ENCODE results near the gene PPP2R3A.

Gene PPP2R3A

DNA sequence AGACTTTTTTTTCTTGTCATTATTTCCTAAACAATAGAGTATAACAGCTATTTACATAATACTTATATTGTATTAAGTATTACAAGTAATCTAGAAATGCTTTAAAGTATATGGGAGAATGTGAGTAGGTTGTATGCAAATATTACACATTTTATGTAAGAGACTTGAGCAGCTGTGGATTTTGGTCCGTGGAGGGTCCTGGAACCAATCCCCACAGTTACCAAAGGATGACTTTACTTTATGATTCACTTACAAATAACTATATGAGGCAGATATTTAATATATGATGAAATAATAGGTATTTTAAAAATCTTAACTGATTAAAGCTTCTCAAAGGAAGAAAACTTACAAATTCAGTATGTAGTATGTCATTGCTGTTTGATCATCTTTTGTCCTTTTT is 56.3 kb downstream of the PPP2R3A start:
- DNase-seq (ENCODE audit: low read depth), result no peak

DNA sequence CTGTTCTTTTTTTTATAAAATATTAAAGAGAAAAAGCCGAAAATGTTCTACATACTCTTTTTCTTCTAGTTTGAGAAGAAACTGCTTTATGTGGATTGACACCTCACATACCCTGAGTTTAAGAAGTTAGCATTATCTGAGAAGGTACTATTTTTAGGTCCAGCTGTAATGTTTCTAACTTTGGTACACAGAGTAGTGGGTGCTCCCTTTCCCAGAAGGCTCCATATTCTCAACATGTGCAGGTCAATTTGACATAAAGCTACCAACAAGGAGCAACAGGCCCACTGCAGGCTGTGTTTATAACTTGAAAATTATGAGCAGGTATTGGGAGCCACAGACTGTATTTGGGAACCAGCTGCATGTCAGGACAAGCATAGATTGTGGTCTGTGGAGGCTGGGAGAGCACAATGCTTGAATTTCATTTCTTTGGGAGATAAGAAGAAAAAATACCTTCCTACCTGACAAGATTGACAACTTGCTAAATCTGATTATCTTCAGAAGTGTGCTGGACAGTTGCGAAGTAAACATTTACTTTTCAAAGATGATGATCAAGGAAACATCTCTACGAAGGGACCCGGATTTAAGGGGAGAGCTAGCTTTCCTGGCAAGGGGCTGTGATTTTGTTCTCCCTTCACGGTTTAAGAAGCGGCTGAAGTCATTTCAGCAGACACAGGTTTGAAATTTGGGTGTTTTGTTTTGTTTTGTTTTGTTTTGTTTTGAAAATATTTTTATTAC is 57.2 kb downstream of the PPP2R3A start:
- H3K4me3 ChIP-seq (ENCODE audit: low read depth, low read length), result no peak overlapping the region
- no peak for DNase-seq (ENCODE audit: low read depth)
- TF ChIP-seq POLR2A (IDR thresholded peaks at IDR 0.05; ENCODE audit: extremely low read depth, insufficient read length) (no peak), MYC (IDR thresholded peaks at IDR 0.05; ENCODE audit: low read depth, low read length) (no peak)
- TF ChIP-seq, protein P1, sequence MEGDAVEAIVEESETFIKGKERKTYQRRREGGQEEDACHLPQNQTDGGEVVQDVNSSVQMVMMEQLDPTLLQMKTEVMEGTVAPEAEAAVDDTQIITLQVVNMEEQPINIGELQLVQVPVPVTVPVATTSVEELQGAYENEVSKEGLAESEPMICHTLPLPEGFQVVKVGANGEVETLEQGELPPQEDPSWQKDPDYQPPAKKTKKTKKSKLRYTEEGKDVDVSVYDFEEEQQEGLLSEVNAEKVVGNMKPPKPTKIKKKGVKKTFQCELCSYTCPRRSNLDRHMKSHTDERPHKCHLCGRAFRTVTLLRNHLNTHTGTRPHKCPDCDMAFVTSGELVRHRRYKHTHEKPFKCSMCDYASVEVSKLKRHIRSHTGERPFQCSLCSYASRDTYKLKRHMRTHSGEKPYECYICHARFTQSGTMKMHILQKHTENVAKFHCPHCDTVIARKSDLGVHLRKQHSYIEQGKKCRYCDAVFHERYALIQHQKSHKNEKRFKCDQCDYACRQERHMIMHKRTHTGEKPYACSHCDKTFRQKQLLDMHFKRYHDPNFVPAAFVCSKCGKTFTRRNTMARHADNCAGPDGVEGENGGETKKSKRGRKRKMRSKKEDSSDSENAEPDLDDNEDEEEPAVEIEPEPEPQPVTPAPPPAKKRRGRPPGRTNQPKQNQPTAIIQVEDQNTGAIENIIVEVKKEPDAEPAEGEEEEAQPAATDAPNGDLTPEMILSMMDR (IDR thresholded peaks at IDR 0.05; ENCODE audit: low read depth, low read length), result no peak
- TF ChIP-seq, protein P2, sequence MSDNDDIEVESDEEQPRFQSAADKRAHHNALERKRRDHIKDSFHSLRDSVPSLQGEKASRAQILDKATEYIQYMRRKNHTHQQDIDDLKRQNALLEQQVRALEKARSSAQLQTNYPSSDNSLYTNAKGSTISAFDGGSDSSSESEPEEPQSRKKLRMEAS (IDR thresholded peaks at IDR 0.05; ENCODE audit: low read depth, low read length), result no peak

More for the DNA sequence above, 56.3 kb downstream of the PPP2R3A start:
- TF ChIP-seq, protein P2 (IDR thresholded peaks at IDR 0.05; ENCODE audit: low read depth, low read length), result no peak
- TF ChIP-seq MYC (IDR thresholded peaks at IDR 0.05; ENCODE audit: low read depth, low read length) (no peak), POLR2A (IDR thresholded peaks at IDR 0.05; ENCODE audit: extremely low read depth, insufficient read length) (no peak)
- TF ChIP-seq, protein P1 (IDR thresholded peaks at IDR 0.05; ENCODE audit: low read depth, low read length), result no peak
- no peak overlapping the region for H3K4me3 ChIP-seq (ENCODE audit: low read depth, low read length)

DNA sequence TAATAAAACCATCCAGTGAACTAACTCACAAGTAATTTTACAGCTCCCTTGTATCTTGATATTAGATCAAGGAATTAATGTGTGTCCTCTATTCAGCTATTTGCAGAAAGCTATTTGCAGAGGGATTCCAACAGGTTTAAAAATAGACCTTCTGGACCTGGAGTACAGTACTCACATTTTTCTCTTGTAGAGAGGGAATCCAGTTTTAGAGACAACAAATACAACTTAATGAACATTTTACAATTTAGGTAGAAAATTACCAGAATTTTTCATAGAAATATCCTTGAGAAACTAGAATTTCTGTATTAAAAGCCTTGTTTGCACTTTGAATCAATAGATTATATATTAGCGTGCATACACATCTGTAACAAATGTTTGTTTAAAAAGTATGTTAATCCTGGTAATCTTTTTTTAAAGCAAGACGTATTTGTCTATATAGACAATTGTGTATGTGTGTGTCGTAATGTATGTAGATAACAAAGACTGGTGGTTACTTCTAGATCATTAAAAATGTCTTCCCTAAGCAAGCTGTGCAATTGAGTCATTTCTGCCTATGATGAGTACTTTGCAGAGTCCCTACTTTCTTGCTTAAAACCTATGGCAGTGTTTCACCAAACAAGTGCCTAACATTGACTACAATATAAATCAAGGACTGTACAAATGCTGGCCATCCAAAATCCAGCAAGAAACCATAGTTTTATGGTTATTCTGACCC is 57.9 kb downstream of the PPP2R3A start:
- H3K4me3 ChIP-seq (ENCODE audit: low read depth, low read length), result no peak overlapping the region
- DNase-seq (ENCODE audit: low read depth), result no peak
- TF ChIP-seq MYC (IDR thresholded peaks at IDR 0.05; ENCODE audit: low read depth, low read length) (no peak), POLR2A (IDR thresholded peaks at IDR 0.05; ENCODE audit: extremely low read depth, insufficient read length) (no peak)
- TF ChIP-seq, protein P1 (IDR thresholded peaks at IDR 0.05; ENCODE audit: low read depth, low read length), result no peak
- TF ChIP-seq, protein P2 (IDR thresholded peaks at IDR 0.05; ENCODE audit: low read depth, low read length), result no peak

DNA sequence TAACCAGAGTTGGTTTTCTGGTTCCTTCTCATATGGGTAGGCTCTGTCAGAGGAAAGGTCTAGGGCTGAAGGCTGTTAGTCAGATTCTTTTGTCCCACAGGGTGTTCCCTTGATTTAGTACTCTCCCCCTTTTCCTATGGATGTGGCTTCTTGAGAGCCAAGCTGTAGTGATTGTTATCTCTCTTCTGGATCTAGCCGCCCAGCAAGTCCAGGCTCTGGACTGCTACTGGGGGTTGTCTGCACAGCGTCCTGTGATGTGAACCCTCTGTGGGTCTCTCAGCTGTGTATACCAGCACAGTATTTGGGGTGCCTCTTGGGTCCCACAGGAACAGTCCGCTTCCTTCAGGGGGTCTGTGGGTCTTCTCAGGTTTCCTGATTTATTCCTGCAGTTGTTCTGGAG is 70.8 kb downstream of the PPP2R3A start:
- no peak overlapping the region for H3K4me3 ChIP-seq (ENCODE audit: low read depth, low read length)
- TF ChIP-seq POLR2A (IDR thresholded peaks at IDR 0.05; ENCODE audit: extremely low read depth, insufficient read length) (no peak), MYC (IDR thresholded peaks at IDR 0.05; ENCODE audit: low read depth, low read length) (no peak)
- TF ChIP-seq, protein P1 (IDR thresholded peaks at IDR 0.05; ENCODE audit: low read depth, low read length), result no peak
- TF ChIP-seq, protein P2 (IDR thresholded peaks at IDR 0.05; ENCODE audit: low read depth, low read length), result no peak
- no peak for DNase-seq (ENCODE audit: low read depth)

DNA sequence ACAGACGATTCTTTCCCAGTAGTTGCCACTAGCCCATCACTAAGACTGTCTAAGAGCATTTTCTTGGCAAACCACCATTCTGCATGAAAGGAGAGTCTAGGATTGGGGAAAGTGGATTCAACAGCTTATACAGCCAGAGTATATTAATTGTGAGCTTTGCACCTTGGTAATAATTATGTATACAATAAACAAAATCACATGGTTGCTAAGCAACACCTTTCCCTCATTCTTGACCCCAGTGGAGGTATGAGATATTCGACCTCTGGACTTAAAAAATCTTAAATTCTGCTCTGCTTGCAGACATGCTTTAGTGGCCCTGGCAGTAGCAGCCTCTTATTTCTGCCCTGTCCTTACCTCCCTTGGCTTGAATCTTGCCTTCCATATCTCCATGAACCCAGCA is 73.1 kb downstream of the PPP2R3A start:
- no peak overlapping the region for H3K4me3 ChIP-seq (ENCODE audit: low read depth, low read length)
- DNase-seq (ENCODE audit: low read depth), result no peak
- TF ChIP-seq MYC (IDR thresholded peaks at IDR 0.05; ENCODE audit: low read depth, low read length) (no peak), POLR2A (IDR thresholded peaks at IDR 0.05; ENCODE audit: extremely low read depth, insufficient read length) (no peak)
- TF ChIP-seq, protein P1 (IDR thresholded peaks at IDR 0.05; ENCODE audit: low read depth, low read length), result no peak
- TF ChIP-seq, protein P2 (IDR thresholded peaks at IDR 0.05; ENCODE audit: low read depth, low read length), result no peak
